Loucy (cell line): Measurements from ENCODE around the gene HK1.

Source experiments
- H2AFZ ChIP-seq: fragments of 200-600 bp; sonication (generic); 2 replicates; pipeline ENCODE4 v1.6.0; 2016; ENCODE audit warnings: antibody characterized with exemption, mild to moderate bottlenecking, low read length, moderate library complexity
- H3F3A ChIP-seq: fragments of 200-600 bp; 2 replicates; pipeline ENCODE4 v1.6.0; 2016; ENCODE audit warnings: antibody characterized with exemption, low read depth, mild to moderate bottlenecking
- H3K27me3 ChIP-seq: fragments of 200-600 bp; sonication (generic); 2 replicates; pipeline ENCODE4 v1.6.1; 2014; ENCODE audit warnings: low read length, mild to moderate bottlenecking; ENCODE audit not compliant: insufficient read depth, poor library complexity, severe bottlenecking
- H3K36me3 ChIP-seq: fragments of 200-600 bp; sonication (generic); 2 replicates; pipeline ENCODE4 v1.6.1; 2016; ENCODE audit warnings: low read length; ENCODE audit not compliant: insufficient read depth
- H3K4me1 ChIP-seq: fragments of 200-600 bp; sonication (generic); 2 replicates; pipeline ENCODE4 v1.5.1; 2014; ENCODE audit warnings: low read length, mild to moderate bottlenecking; ENCODE audit not compliant: insufficient read depth, poor library complexity, severe bottlenecking
- H3K4me2 ChIP-seq: fragments of 200-600 bp; sonication (generic); 2 replicates; pipeline ENCODE4 v1.6.0; 2014; ENCODE audit warnings: antibody characterized with exemption, low read length, low read depth, mild to moderate bottlenecking; ENCODE audit not compliant: poor library complexity, severe bottlenecking
- H3K4me3 ChIP-seq: fragments of 200-600 bp; sonication (generic); 2 replicates; pipeline ENCODE4 v1.5.1; 2014; ENCODE audit warnings: low read length, mild to moderate bottlenecking, mixed read lengths; ENCODE audit not compliant: poor library complexity, severe bottlenecking
- H3K79me2 ChIP-seq: fragments of 200-600 bp; sonication (generic); 2 replicates; pipeline ENCODE4 v1.6.1; 2014; ENCODE audit warnings: low read length; ENCODE audit not compliant: insufficient read depth
- H3K9ac ChIP-seq: fragments of 200-600 bp; sonication (generic); 2 replicates; pipeline ENCODE4 v1.6.0; 2014; ENCODE audit warnings: mild to moderate bottlenecking, low read depth, low read length, moderate library complexity; ENCODE audit not compliant: poor library complexity, severe bottlenecking
- H3K9me2 ChIP-seq: fragments of 200-600 bp; sonication (generic); replicated peaks from 2 replicates; pipeline ENCODE4 v1.6.1; 2016; ENCODE audit warnings: low read depth, low read length, mixed read lengths
- H3K9me3 ChIP-seq: fragments of 200-600 bp; sonication (generic); 2 replicates; pipeline ENCODE4 v1.6.1; 2014; ENCODE audit warnings: mild to moderate bottlenecking, antibody characterized with exemption, low read length, low read depth; ENCODE audit not compliant: insufficient read depth
- H4K20me1 ChIP-seq: fragments of 200-600 bp; sonication (generic); 2 replicates; pipeline ENCODE4 v1.6.0; 2014; ENCODE audit warnings: antibody characterized with exemption, low read length, mild to moderate bottlenecking; ENCODE audit not compliant: insufficient read depth, poor library complexity, severe bottlenecking
- CTCF ChIP-seq: fragments of 200-600 bp; sonication (generic); conservative IDR thresholded peaks from 2 replicates; pipeline ENCODE4 v1.5.1; 2014; ENCODE audit warnings: mild to moderate bottlenecking, antibody characterized with exemption, low read length
- EZH2phosphoT487 ChIP-seq: fragments of 200-600 bp; IDR thresholded peaks from 2 replicates; pipeline ENCODE4 v1.6.1; 2018; ENCODE audit warnings: antibody characterized with exemption, mild to moderate bottlenecking, moderate library complexity, borderline replicate concordance

Gene HK1

GRCh38 chr10:69379800-69380199 is 101.5 kb downstream of the HK1 start:
- Histone ChIP-seq H3K27me3 (no peaks in the 10 kb centered on the region), H3F3A (no peaks in the 10 kb centered on the region), H3K9me2 (no peaks in the 10 kb centered on the region), H2AFZ (no peak overlapping the region), H4K20me1 (no peaks in the 10 kb centered on the region), H3K9me3 (no peaks in the 10 kb centered on the region), H3K4me3 (no peak overlapping the region), H3K79me2 (no peaks in the 10 kb centered on the region), H3K4me2 (no peak overlapping the region), H3K4me1 (no peaks in the 10 kb centered on the region), H3K36me3 (peaks cover 96% of the 10 kb centered on the region; the same call in 1 of the 2 replicates), H3K9ac (no peak overlapping the region)
- no peak for TF ChIP-seq CTCF
- TF ChIP-seq EZH2phosphoT487, result no peak

GRCh38 chr10:69382382-69383117 is 104.3 kb downstream of the HK1 start:
- Histone ChIP-seq H3K36me3 (peaks cover 93% of the 10 kb centered on the region; the same call in 1 of the 2 replicates), H3F3A (no peaks in the 10 kb centered on the region)
- TF ChIP-seq CTCF (no peak), EZH2phosphoT487 (no peak)

GRCh38 chr10:69383558-69383957 is 105.3 kb downstream of the HK1 start:
- TF ChIP-seq EZH2phosphoT487, result no peak
- TF ChIP-seq CTCF, result no peak
- H3K36me3 ChIP-seq, result peaks cover 93% of the 10 kb centered on the region; the same call in 1 of the 2 replicates
- H3F3A ChIP-seq, result no peaks in the 10 kb centered on the region
- H2AFZ ChIP-seq, result no peak overlapping the region
- no peaks in the 10 kb centered on the region for H3K9me2 ChIP-seq
- H3K9ac ChIP-seq, result no peak overlapping the region
- no peaks in the 10 kb centered on the region for H4K20me1 ChIP-seq
- no peak overlapping the region for H3K4me2 ChIP-seq
- no peaks in the 10 kb centered on the region for H3K27me3 ChIP-seq
- no peak overlapping the region for H3K4me3 ChIP-seq
- no peaks in the 10 kb centered on the region for H3K4me1 ChIP-seq
- H3K79me2 ChIP-seq, result no peaks in the 10 kb centered on the region
- no peaks in the 10 kb centered on the region for H3K9me3 ChIP-seq

More at GRCh38 chr10:69382382-69383117, 104.3 kb downstream of the HK1 start:
- Histone ChIP-seq H3K27me3 (no peaks in the 10 kb centered on the region), H4K20me1 (no peaks in the 10 kb centered on the region), H3K9ac (no peak overlapping the region), H3K4me3 (no peak overlapping the region), H3K4me2 (no peak overlapping the region), H3K4me1 (no peaks in the 10 kb centered on the region), H2AFZ (no peak overlapping the region), H3K9me2 (no peaks in the 10 kb centered on the region), H3K79me2 (no peaks in the 10 kb centered on the region), H3K9me3 (no peaks in the 10 kb centered on the region)
